C4-2B (cell line): Measurements from ENCODE around the gene SH3RF3.

Source experiments
- H3K27ac ChIP-seq: fragments of 450-650 bp; 2 replicates; pipeline ENCODE4 v1.5.1; 2017
- ZFX ChIP-seq: fragments of 450-650 bp; IDR thresholded peaks from 2 replicates; pipeline ENCODE4 v1.6.1; 2017
- TF ChIP-seq, protein P1 (sequence below): fragments of 450-650 bp; conservative IDR thresholded peaks from 2 replicates; pipeline ENCODE4 v1.5.1; 2017; ENCODE audit warnings: mild to moderate bottlenecking

SH3RF3 gene

DNA sequence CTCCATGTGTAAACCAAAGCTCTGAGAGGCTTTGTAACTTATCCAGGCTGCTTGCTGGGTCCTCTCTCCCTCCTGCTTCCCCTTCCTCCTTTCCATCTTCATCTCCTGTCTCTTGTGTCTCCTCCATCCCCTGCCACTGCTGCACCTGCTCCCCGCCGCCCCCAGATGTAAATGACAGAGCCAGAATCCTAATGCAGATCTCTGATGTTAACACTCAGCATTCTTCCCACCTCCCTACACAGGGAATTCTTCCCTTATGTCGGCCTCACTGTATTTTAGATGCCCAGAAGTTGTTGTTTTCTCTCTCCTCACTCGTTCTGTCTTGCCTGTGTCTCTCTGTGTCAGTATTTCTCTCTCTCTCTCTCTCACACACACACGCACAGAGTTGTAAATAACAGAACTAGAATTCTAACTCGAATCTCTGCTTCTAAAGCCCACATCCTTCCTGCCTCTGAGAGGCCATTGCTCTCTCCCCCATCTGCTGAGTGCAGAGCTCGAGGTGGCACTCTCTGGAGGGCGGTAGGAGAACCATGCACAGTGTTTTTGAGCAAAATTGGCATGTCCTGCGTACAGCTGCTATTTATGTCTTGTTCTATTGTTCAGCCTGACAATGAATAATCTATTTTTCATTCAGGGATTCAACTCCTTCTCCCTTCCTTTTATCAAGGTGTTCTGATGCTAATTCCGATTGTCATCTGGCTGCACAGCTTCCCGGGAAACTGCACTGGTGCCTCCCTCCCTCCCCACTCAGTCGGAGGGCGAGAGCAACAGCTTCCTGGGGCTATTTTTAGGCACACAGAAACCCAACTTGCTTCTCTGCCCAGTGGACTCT lies 219.9 kb downstream of the SH3RF3 start:
- H3K27ac ChIP-seq, result no peak overlapping the region
- TF ChIP-seq ZFX, result no peak
- TF ChIP-seq, protein P1, sequence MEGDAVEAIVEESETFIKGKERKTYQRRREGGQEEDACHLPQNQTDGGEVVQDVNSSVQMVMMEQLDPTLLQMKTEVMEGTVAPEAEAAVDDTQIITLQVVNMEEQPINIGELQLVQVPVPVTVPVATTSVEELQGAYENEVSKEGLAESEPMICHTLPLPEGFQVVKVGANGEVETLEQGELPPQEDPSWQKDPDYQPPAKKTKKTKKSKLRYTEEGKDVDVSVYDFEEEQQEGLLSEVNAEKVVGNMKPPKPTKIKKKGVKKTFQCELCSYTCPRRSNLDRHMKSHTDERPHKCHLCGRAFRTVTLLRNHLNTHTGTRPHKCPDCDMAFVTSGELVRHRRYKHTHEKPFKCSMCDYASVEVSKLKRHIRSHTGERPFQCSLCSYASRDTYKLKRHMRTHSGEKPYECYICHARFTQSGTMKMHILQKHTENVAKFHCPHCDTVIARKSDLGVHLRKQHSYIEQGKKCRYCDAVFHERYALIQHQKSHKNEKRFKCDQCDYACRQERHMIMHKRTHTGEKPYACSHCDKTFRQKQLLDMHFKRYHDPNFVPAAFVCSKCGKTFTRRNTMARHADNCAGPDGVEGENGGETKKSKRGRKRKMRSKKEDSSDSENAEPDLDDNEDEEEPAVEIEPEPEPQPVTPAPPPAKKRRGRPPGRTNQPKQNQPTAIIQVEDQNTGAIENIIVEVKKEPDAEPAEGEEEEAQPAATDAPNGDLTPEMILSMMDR, result no peak

GRCh38 chr2:109349503-109350465 lies 220.8 kb downstream of the SH3RF3 start:
- H3K27ac ChIP-seq, result no peak overlapping the region
- TF ChIP-seq, protein P1, result no peak
- TF ChIP-seq ZFX, result no peak

DNA sequence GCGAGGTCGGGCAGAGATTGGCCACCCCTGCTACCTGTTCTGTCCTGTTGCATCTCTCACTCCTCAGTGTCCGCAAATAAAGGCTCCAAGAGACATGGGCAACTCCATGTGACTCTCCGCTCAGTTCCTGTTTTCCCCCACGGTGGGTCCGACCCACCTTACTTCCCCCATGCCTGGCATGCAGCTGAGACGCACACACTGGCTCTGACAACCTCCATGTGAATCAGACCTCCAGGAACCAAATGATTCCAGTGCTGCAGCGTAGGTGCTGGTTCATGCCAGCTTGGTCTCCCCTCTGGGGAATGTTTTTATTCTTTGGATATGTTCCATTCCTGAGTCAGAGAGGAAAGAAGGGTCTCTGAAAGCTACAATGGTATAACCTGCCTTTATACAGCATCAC lies 221.5 kb downstream of the SH3RF3 start:
- no peak for TF ChIP-seq ZFX
- no peak overlapping the region for H3K27ac ChIP-seq

GRCh38 chr2:109351164-109351756 lies 222.3 kb downstream of the SH3RF3 start:
- TF ChIP-seq ZFX, result no peak
- TF ChIP-seq, protein P1, result no peak
- peak overlapping the region; percentile 24; the same call in 1 of the 2 replicates for H3K27ac ChIP-seq

GRCh38 chr2:109352056-109352897 lies 223.3 kb downstream of the SH3RF3 start:
- no peak overlapping the region for H3K27ac ChIP-seq
- no peak for TF ChIP-seq ZFX
- TF ChIP-seq, protein P1, result no peak

GRCh38 chr2:109352898-109353689 lies 224.1 kb downstream of the SH3RF3 start:
- TF ChIP-seq ZFX, result no peak
- TF ChIP-seq, protein P1, result no peak
- no peak overlapping the region for H3K27ac ChIP-seq
